Bone marrow (tissue), 2 donors: ENCODE data around the gene DPP10.

ENCODE experiments used
- DNase-seq, 2 donors: peaks; one replicate each; lab custom pipeline; 2025; lab: John Stamatoyannopoulos, UW

DPP10 gene

GRCh38 chr2:115569547-115569946, 1127.1 kb downstream of the DPP10 start:
- no peak for DNase-seq

- no peak for DNase-seq
These were observed 1130.3 kb downstream of the DPP10 start for GRCh38 chr2:115572746-115573145.

GRCh38 chr2:115573756-115574155, 1131.3 kb downstream of the DPP10 start:
- DNase-seq = no peak

GRCh38 chr2:115574667-115575066, 1132.2 kb downstream of the DPP10 start:
- no peak for DNase-seq

- DNase-seq = no peak
These were observed 1138.3 kb downstream of the DPP10 start for GRCh38 chr2:115580784-115581183.

GRCh38 chr2:115584507-115584906, 1142.1 kb downstream of the DPP10 start:
- DNase-seq = no peak

- no peak for DNase-seq
These were observed 1154.4 kb downstream of the DPP10 start for GRCh38 chr2:115596659-115597375.

- DNase-seq = no peak
These were observed 1160.8 kb downstream of the DPP10 start for GRCh38 chr2:115603285-115603684.

GRCh38 chr2:115606350-115606749, 1163.9 kb downstream of the DPP10 start:
- DNase-seq = no peak

- no peak for DNase-seq
These were observed 1167.5 kb downstream of the DPP10 start for GRCh38 chr2:115609978-115610377.

- DNase-seq = no peak
These were observed 1168.4 kb downstream of the DPP10 start for GRCh38 chr2:115610888-115611287.

GRCh38 chr2:115624332-115624731, 1181.9 kb downstream of the DPP10 start:
- DNase-seq = no peak

GRCh38 chr2:115634578-115634977, 1192.1 kb downstream of the DPP10 start:
- DNase-seq = no peak

GRCh38 chr2:115635430-115635829, 1193.0 kb downstream of the DPP10 start:
- DNase-seq = no peak

- DNase-seq = no peak
These were observed 1207.3 kb downstream of the DPP10 start for GRCh38 chr2:115649731-115650130.

- DNase-seq = no peak
These were observed 1208.4 kb downstream of the DPP10 start for GRCh38 chr2:115650827-115651226.

GRCh38 chr2:115652652-115653051, 1210.2 kb downstream of the DPP10 start:
- no peak for DNase-seq

- no peak for DNase-seq
These were observed 1211.9 kb downstream of the DPP10 start for GRCh38 chr2:115654362-115654761.

GRCh38 chr2:115678129-115678528, 1235.7 kb downstream of the DPP10 start:
- no peak for DNase-seq

GRCh38 chr2:115684345-115684744, 1241.9 kb downstream of the DPP10 start:
- DNase-seq = no peak

GRCh38 chr2:115691409-115691808, 1249.0 kb downstream of the DPP10 start:
- no peak for DNase-seq

- DNase-seq = no peak
These were observed 1252.2 kb downstream of the DPP10 start for GRCh38 chr2:115694651-115695050.

GRCh38 chr2:115733190-115733775, 1290.8 kb downstream of the DPP10 start:
- DNase-seq = no peak

- DNase-seq = no peak
These were observed 1295.7 kb downstream of the DPP10 start for GRCh38 chr2:115738111-115738510.
